ENCODE measurements around the gene DPP8. TPM values are rescaled to one million over a fixed set of nuclear protein-coding genes. Genes with fewer than 3 reads are reported as not detected.

Gene DPP8
- total RNA-seq, 4 donors from 2014 or later: 30.5 to 42.4 (median 41.5) TPM

DNA sequence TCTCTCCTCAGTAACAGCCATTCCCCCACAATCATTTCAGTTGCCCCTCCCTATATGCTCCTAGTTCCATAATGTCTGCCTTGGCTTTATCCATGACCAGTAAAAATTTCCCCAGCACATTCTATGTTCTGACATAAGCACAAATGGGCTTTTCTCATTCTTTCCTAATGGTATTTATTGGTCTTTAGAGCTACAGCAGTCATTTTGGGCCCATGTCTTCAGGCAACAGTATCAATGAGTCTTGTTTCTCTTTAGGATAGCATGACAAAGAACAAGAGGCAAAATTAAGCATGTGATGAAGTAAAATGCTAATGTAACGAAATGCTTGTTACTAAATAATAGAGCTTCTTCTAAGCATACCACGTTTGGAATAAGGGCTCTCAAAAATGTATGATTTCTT, 8.2 kb downstream of the DPP8 start:
- no peaks in the 10 kb centered on the region for H3K27me3 ChIP-seq
- DNase-seq: no peak

DNA sequence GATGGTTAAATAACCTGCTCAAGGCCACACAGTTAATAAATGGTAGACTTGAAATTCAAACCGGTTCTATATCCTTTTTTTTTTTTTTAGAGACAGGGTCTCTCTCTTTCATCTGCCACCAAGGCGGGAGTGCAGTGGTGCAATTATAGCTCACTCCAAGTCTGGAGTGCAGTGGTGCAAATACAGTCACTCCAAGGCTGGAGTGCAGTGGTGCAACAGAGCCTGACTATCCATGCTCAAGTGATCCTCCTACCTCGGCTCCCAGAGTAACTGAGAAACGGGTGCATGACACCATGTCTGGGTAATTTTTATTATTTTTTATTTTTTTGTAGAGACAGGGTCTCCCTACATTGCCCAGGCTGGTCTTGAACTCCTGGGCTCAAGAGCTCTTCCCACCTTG, 23.4 kb downstream of the DPP8 start:
- no peaks in the 10 kb centered on the region for H3K9me3 ChIP-seq
- H3K36me3 ChIP-seq: peaks cover 0 to 89% (median 0%) of the 10 kb centered on the region in 3 donors
- H3K27ac ChIP-seq: no peak overlapping the region
- no peaks in the 10 kb centered on the region for H3K27me3 ChIP-seq
- H3K4me3 ChIP-seq: no peak overlapping the region
- H3K4me1 ChIP-seq: no peaks in the 10 kb centered on the region
- TF ChIP-seq CTCF (IDR thresholded peaks at IDR 0.05) (no peak), POLR2A (IDR thresholded peaks at IDR 0.05) (no peak)
- no peak for DNase-seq

More for the DNA sequence above, 8.2 kb downstream of the DPP8 start:
- Histone ChIP-seq H3K4me1 (peaks cover 0 to 3% (median 0%) of the 10 kb centered on the region in 4 donors), H3K4me3 (no peak overlapping the region), H3K36me3 (peaks cover 0 to 58% (median 0%) of the 10 kb centered on the region in 3 donors), H3K9me3 (no peaks in the 10 kb centered on the region), H3K27ac (no peak overlapping the region)
- TF ChIP-seq POLR2A (IDR thresholded peaks at IDR 0.05) (no peak), CTCF (IDR thresholded peaks at IDR 0.05) (no peak)

DNA sequence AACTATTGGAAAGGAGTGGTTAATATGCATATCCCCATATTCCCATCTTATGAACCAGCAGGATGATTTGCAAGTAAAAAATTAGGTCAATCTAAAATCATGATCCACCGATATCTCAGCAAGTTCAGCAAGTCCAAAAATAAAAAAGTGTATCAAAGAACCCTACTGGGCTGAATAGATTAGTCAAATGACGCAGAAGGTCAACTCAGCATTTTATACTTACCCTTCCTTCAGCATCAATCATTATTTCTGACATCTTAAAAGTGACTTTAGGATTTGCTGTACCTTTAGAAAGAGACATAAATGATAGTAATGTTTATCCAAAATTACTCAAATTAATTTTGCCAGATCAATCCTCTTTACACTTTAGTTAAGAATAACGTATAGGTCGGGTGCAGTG, 32.6 kb downstream of the DPP8 start:
- Histone ChIP-seq H3K36me3 (peaks cover 0 to 87% (median 0%) of the 10 kb centered on the region in 3 donors), H3K4me1 (no peaks in the 10 kb centered on the region), H3K9me3 (no peaks in the 10 kb centered on the region), H3K4me3 (no peak overlapping the region), H3K27ac (no peak overlapping the region), H3K27me3 (no peaks in the 10 kb centered on the region)
- DNase-seq: no peak
- TF ChIP-seq POLR2A (IDR thresholded peaks at IDR 0.05) (no peak), CTCF (IDR thresholded peaks at IDR 0.05) (no peak)

GRCh38 chr15:65476903-65477302, 40.6 kb downstream of the DPP8 start:
- Histone ChIP-seq H3K4me3 (no peak overlapping the region), H3K27me3 (no peaks in the 10 kb centered on the region), H3K27ac (no peak overlapping the region), H3K4me1 (no peaks in the 10 kb centered on the region), H3K9me3 (no peaks in the 10 kb centered on the region), H3K36me3 (peaks cover 0 to 75% (median 0%) of the 10 kb centered on the region in 3 donors)
- DNase-seq: no peak
- no peak for TF ChIP-seq CTCF (IDR thresholded peaks at IDR 0.05)
- TF ChIP-seq POLR2A (IDR thresholded peaks at IDR 0.05): no peak

DNA sequence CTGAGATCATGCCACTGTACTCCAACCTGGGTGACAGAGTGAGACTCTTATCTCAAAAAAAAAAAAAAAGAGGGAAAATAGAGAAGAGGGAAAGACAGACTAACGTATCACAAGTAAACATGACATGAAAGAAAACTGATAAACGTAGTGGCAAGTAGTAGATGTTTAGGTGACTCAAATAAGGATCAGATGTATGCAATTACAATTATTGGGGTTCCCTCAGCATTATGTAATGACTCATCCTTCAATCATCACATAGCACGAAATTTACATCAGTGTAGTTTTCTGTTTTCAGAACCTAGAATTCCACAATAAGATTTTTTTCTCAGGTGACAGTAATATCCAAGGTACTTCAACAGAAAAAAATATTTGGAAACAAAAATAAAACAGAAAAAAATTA, 46.6 kb downstream of the DPP8 start:
- no peaks in the 10 kb centered on the region for H3K27me3 ChIP-seq
- H3K4me3 ChIP-seq: no peak overlapping the region
- TF ChIP-seq POLR2A (IDR thresholded peaks at IDR 0.05) (no peak), CTCF (IDR thresholded peaks at IDR 0.05) (no peak)
- no peaks in the 10 kb centered on the region for H3K4me1 ChIP-seq
- no peaks in the 10 kb centered on the region for H3K9me3 ChIP-seq
- no peak for DNase-seq
- H3K36me3 ChIP-seq: peaks cover 0 to 88% (median 0%) of the 10 kb centered on the region in 3 donors
- no peak overlapping the region for H3K27ac ChIP-seq
